Uterus (tissue), 4 donors: ENCODE data around the gene IFT25. TPM values are rescaled to one million over a fixed set of nuclear protein-coding genes. Genes with fewer than 3 reads are reported as not detected.
A peak's percentile ranks its signal among the peaks of the same experiment; 100 is the strongest.

Experiments
- DNase-seq, 2 donors: peaks; one replicate each; pipeline ENCODE4 v3.0.0-alpha.2; 2019 to 2020
- H3K27ac ChIP-seq, 2 donors: fragments of 200-600 bp; sonication (generic); 1 replicate in 1 of 2; 2 replicates in 1 of 2; pipeline ENCODE4 v1.5.1; 2016 to 2018
- H3K27me3 ChIP-seq, 2 donors: fragments of 200-600 bp; sonication (generic); one replicate each; pipeline ENCODE4 v1.5.1; 2018 to 2019; ENCODE audit warnings: control low read depth in 1 of 2
- H3K36me3 ChIP-seq, 2 donors: fragments of 200-600 bp; sonication (generic); one replicate each; pipeline ENCODE4 v1.5.1; 2019; ENCODE audit warnings: control low read depth in 1 of 2
- H3K4me1 ChIP-seq, 2 donors: fragments of 200-600 bp; sonication (generic); one replicate each; pipeline ENCODE4 v1.5.1; 2018 to 2019; ENCODE audit warnings: control low read depth in 1 of 2
- H3K4me3 ChIP-seq, 2 donors: fragments of 200-600 bp; sonication (generic); 1 replicate in 1 of 2; 2 replicates in 1 of 2; pipeline ENCODE4 v1.5.1; 2018 to 2019; ENCODE audit warnings: mild to moderate bottlenecking in 1 of 2
- H3K9me3 ChIP-seq, 2 donors: fragments of 200-600 bp; sonication (generic); one replicate each; pipeline ENCODE4 v1.5.1; 2019; ENCODE audit warnings: control low read depth in 1 of 2
- CTCF ChIP-seq, 4 experiments: fragments of 200-600 bp in 2 of 4; fragments of 450-650 bp in 2 of 4; sonication (generic) in 2 of 4; IDR thresholded peaks; one replicate each; pipeline ENCODE4 v1.5.1; 2016 to 2019; ENCODE audit warnings: antibody characterized with exemption in 4 of 4, mild to moderate bottlenecking in 2 of 4, moderate library complexity in 1 of 4
- POLR2A ChIP-seq, 2 donors: fragments of 450-650 bp; IDR thresholded peaks; one replicate each; pipeline ENCODE4 v1.6.1; 2016; ENCODE audit warnings: antibody characterized with exemption in 2 of 2, mild to moderate bottlenecking in 1 of 2, moderate library complexity in 1 of 2
- intact Hi-C: fragments of 100-400 bp; cut with DNase I; formaldehyde crosslinking; loops from one replicate; pipeline ENCODE4 v1.15.1; 2023; ENCODE audit warnings: low total_unique reads
- total RNA-seq, 4 donors: library from RNA; depleted of rRNA in 3 of 4; stranded (reverse); fragments of >200 nt in 3 of 4; gene quantifications; one replicate each; pipeline versions ENCODE4 v1.1.0 to v1.2.4, GENCODE V29; 2014 to 2023
- donor health status: DM: yes; HTN: yes; CAD: no.

Gene IFT25
- total RNA-seq, 4 donors from 2014 or later = 1.3 to 40.6 (median 28.7) TPM

GRCh38 chr1:53964109-53964508 is 18.6 kb upstream of the IFT25 start:
- no peak for DNase-seq
- Histone ChIP-seq H3K4me3 (no peak overlapping the region), H3K4me1 (no peaks in the 10 kb centered on the region), H3K27me3 (no peaks in the 10 kb centered on the region), H3K9me3 (no peaks in the 10 kb centered on the region), H3K27ac (no peak overlapping the region), H3K36me3 (no peaks in the 10 kb centered on the region)
- TF ChIP-seq POLR2A (IDR thresholded peaks at IDR 0.05) (no peak), CTCF (IDR thresholded peaks at IDR 0.05) (no peak)
- intact Hi-C loops = no loop called here

GRCh38 chr1:53963460-53963859 is 18.0 kb upstream of the IFT25 start:
- intact Hi-C loops = no loop called here
- Histone ChIP-seq H3K36me3 (no peaks in the 10 kb centered on the region), H3K4me3 (no peak overlapping the region), H3K4me1 (no peaks in the 10 kb centered on the region), H3K27me3 (no peaks in the 10 kb centered on the region), H3K27ac (no peak overlapping the region), H3K9me3 (no peaks in the 10 kb centered on the region)
- TF ChIP-seq POLR2A (IDR thresholded peaks at IDR 0.05) = no peak
- no peak for TF ChIP-seq CTCF (IDR thresholded peaks at IDR 0.05)
- no peak for DNase-seq

GRCh38 chr1:53962395-53962794 is 16.9 kb upstream of the IFT25 start:
- no peak for DNase-seq
- Histone ChIP-seq H3K36me3 (no peaks in the 10 kb centered on the region), H3K9me3 (no peaks in the 10 kb centered on the region), H3K27ac (no peak overlapping the region), H3K4me3 (no peak overlapping the region), H3K27me3 (no peaks in the 10 kb centered on the region), H3K4me1 (no peaks in the 10 kb centered on the region)
- TF ChIP-seq CTCF (IDR thresholded peaks at IDR 0.05) (no peak), POLR2A (IDR thresholded peaks at IDR 0.05) (no peak)
- intact Hi-C loops = no loop called here

- Histone ChIP-seq H3K27ac (no peak overlapping the region), H3K36me3 (no peaks in the 10 kb centered on the region), H3K4me1 (peaks cover 0 to 7% of the 10 kb centered on the region in 2 donors), H3K4me3 (no peak overlapping the region), H3K27me3 (no peaks in the 10 kb centered on the region), H3K9me3 (no peaks in the 10 kb centered on the region)
- TF ChIP-seq CTCF (IDR thresholded peaks at IDR 0.05) = peak; percentile 30 to 47 (median 42)
- no peak for TF ChIP-seq POLR2A (IDR thresholded peaks at IDR 0.05)
- intact Hi-C loops = no loop called here
- DNase-seq = no peak
Observed at GRCh38 chr1:53959664-53960250, 14.3 kb upstream of the IFT25 start.

GRCh38 chr1:53957194-53957818 is 11.8 kb upstream of the IFT25 start:
- no peak for DNase-seq
- Histone ChIP-seq H3K27me3 (no peaks in the 10 kb centered on the region), H3K9me3 (no peaks in the 10 kb centered on the region), H3K36me3 (no peaks in the 10 kb centered on the region), H3K27ac (peak overlapping the region; percentile 24 to 56), H3K4me3 (no peak overlapping the region), H3K4me1 (peaks cover 0 to 7% of the 10 kb centered on the region in 2 donors)
- intact Hi-C loops = no loop called here
- TF ChIP-seq POLR2A (IDR thresholded peaks at IDR 0.05) = no peak
- no peak for TF ChIP-seq CTCF (IDR thresholded peaks at IDR 0.05)
